Neural cell (in vitro differentiated cells): ENCODE measurements around the gene MAML2. TPM values are rescaled to one million over a fixed set of nuclear protein-coding genes. Genes with fewer than 3 reads are reported as not detected.

Experiments
- H2AFZ ChIP-seq: fragments of 200-600, 300-800 bp; sonication (generic), shearing (Covaris generic); 2 replicates; pipeline ENCODE4 v1.6.0; 2014; ENCODE audit warnings: low read depth, mild to moderate bottlenecking, antibody characterized with exemption, low read length, moderate library complexity
- H3F3A ChIP-seq: fragments of 200-600 bp; shearing (Covaris generic); 2 replicates; pipeline ENCODE4 v1.6.1; 2016; ENCODE audit warnings: mild to moderate bottlenecking, moderate library complexity, mixed read lengths, antibody characterized with exemption, low read length; ENCODE audit not compliant: insufficient read depth, poor library complexity, severe bottlenecking
- H3K27ac ChIP-seq: fragments of 200-600, 300-800 bp; sonication (generic), shearing (Covaris generic); 2 replicates; pipeline ENCODE4 v1.5.1; 2014; ENCODE audit warnings: mild to moderate bottlenecking, low read length, moderate library complexity
- H3K27me3 ChIP-seq: fragments of 300-800, 200-600 bp; sonication (generic), shearing (Covaris generic); 2 replicates; pipeline ENCODE4 v1.6.0; 2014; ENCODE audit warnings: mild to moderate bottlenecking, low read depth, low read length, moderate library complexity; ENCODE audit not compliant: insufficient read depth
- H3K36me3 ChIP-seq: fragments of 300-800, 200-600 bp; sonication (generic), shearing (Covaris generic); 2 replicates; pipeline ENCODE4 v1.5.1; 2014; ENCODE audit warnings: mild to moderate bottlenecking, antibody characterized with exemption, low read length, moderate library complexity; ENCODE audit not compliant: insufficient read depth
- H3K4me2 ChIP-seq: fragments of 300-800, 200-600 bp; sonication (generic), shearing (Covaris generic); 2 replicates; pipeline ENCODE4 v1.6.0; 2014; ENCODE audit warnings: mild to moderate bottlenecking, low read length
- H3K4me3 ChIP-seq: fragments of 300-800, 200-600 bp; sonication (generic), shearing (Covaris generic); 2 replicates; pipeline ENCODE4 v1.5.1; 2014; ENCODE audit warnings: mild to moderate bottlenecking, low read length, moderate library complexity
- H3K79me2 ChIP-seq: fragments of 200-600 bp; shearing (Covaris generic); replicated peaks from 2 replicates; pipeline ENCODE4 v1.6.0; 2014; ENCODE audit warnings: mild to moderate bottlenecking, low read length, moderate library complexity; ENCODE audit not compliant: insufficient read depth
- H3K9ac ChIP-seq: fragments of 300-800, 200-600 bp; sonication (generic), shearing (Covaris generic); 2 replicates; pipeline ENCODE4 v1.6.1; 2016; ENCODE audit warnings: mild to moderate bottlenecking, low read length, mixed read lengths
- H3K9me2 ChIP-seq: fragments of 200-600 bp; shearing (Covaris generic); 2 replicates; pipeline ENCODE4 v1.6.1; 2016; ENCODE audit warnings: mild to moderate bottlenecking, low read length, mixed read lengths; ENCODE audit not compliant: insufficient read depth
- H3K9me3 ChIP-seq: fragments of 200-600, 300-800 bp; sonication (generic), shearing (Covaris generic); 2 replicates; pipeline ENCODE4 v1.6.1; 2016; ENCODE audit warnings: mild to moderate bottlenecking, mixed run types, low read length, moderate library complexity, mixed read lengths
- H4K20me1 ChIP-seq: fragments of 200-600 bp; shearing (Covaris generic); 2 replicates; pipeline ENCODE4 v1.6.1; 2016; ENCODE audit warnings: mild to moderate bottlenecking, mixed run types; ENCODE audit not compliant: insufficient read depth
- EP300 ChIP-seq: fragments of 450-650 bp; conservative IDR thresholded peaks from 2 replicates; pipeline ENCODE4 v1.6.1; 2014; ENCODE audit warnings: antibody characterized with exemption, mild to moderate bottlenecking, moderate library complexity; ENCODE audit not compliant: poor library complexity, severe bottlenecking
- EZH2 ChIP-seq: fragments of 200-600, 300-800 bp; shearing (Covaris generic), sonication (generic); IDR thresholded peaks from 2 replicates; pipeline ENCODE4 v1.6.1; 2014; ENCODE audit warnings: antibody characterized with exemption, low read length, borderline replicate concordance, mild to moderate bottlenecking; ENCODE audit not compliant: insufficient read depth, poor library complexity, severe bottlenecking
- MXI1 ChIP-seq: fragments of 450-650 bp; conservative IDR thresholded peaks from 2 replicates; pipeline ENCODE4 v1.6.1; 2014; ENCODE audit warnings: antibody characterized with exemption, mild to moderate bottlenecking; ENCODE audit not compliant: poor library complexity, severe bottlenecking
- POLR2AphosphoS5 ChIP-seq: IDR thresholded peaks from 2 replicates; pipeline ENCODE4 v1.6.1; 2012
- RAD21 ChIP-seq: fragments of 450-650 bp; conservative IDR thresholded peaks from 2 replicates; pipeline ENCODE4 v1.6.1; 2014; ENCODE audit warnings: antibody characterized with exemption, mild to moderate bottlenecking, moderate library complexity
- SMC3 ChIP-seq: fragments of 450-650 bp; conservative IDR thresholded peaks from 2 replicates; pipeline ENCODE4 v1.6.1; 2014; ENCODE audit warnings: antibody characterized with exemption, mild to moderate bottlenecking, moderate library complexity; ENCODE audit not compliant: poor library complexity
- TAF1 ChIP-seq: IDR thresholded peaks from 2 replicates; pipeline ENCODE4 v1.6.1; 2012; ENCODE audit warnings: low read depth
- polyA plus RNA-seq: library from polyadenylated mRNA; depleted of rRNA; stranded (reverse); fragments of >200 nt; gene quantifications from 2 replicates; pipeline ENCODE4 v1.2.3, GENCODE V29; 2014
- TF ChIP-seq, protein P1 (sequence below): fragments of 450-650 bp; IDR thresholded peaks from 2 replicates; pipeline ENCODE4 v1.5.1; 2014; ENCODE audit warnings: antibody characterized with exemption, mild to moderate bottlenecking, moderate library complexity; ENCODE audit not compliant: poor library complexity, severe bottlenecking
- TF ChIP-seq, protein P2 (sequence below): IDR thresholded peaks from 2 replicates; pipeline ENCODE4 v1.6.1; 2012; ENCODE audit warnings: borderline replicate concordance

MAML2 gene
- polyA plus RNA-seq, 1 donor from 2014 or later: 3.6 TPM

DNA sequence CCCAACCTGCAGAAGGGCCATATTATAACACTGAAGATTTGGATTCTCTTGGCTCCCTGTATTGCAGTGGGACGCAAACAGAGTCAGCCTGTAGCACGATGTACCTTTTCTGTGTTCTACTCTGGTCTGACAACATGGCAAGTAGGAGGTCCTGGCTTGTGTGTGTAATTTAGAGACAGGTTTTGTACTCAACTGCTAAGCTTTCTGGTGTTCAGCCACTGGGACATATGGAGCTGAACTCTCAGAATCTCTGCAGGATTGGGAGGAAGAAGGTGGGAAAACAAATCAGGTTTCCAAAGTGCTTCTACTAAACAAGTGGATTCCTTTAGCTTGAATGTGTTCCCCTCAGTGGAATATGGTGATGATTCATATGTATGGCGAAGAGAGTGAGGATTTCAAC is 226.6 kb downstream of the MAML2 start:
- Histone ChIP-seq H3K9me3 (no peaks in the 10 kb centered on the region), H4K20me1 (no peaks in the 10 kb centered on the region), H3K27me3 (no peaks in the 10 kb centered on the region), H3K36me3 (no peaks in the 10 kb centered on the region), H3F3A (no peaks in the 10 kb centered on the region), H3K4me2 (no peak overlapping the region), H3K27ac (no peak overlapping the region), H3K4me3 (no peak overlapping the region), H3K79me2 (no peaks in the 10 kb centered on the region), H3K9me2 (no peaks in the 10 kb centered on the region), H3K9ac (no peak overlapping the region), H2AFZ (no peak overlapping the region)
- no peak for TF ChIP-seq EZH2
- TF ChIP-seq TAF1: no peak
- TF ChIP-seq RAD21: no peak
- TF ChIP-seq, protein P1, sequence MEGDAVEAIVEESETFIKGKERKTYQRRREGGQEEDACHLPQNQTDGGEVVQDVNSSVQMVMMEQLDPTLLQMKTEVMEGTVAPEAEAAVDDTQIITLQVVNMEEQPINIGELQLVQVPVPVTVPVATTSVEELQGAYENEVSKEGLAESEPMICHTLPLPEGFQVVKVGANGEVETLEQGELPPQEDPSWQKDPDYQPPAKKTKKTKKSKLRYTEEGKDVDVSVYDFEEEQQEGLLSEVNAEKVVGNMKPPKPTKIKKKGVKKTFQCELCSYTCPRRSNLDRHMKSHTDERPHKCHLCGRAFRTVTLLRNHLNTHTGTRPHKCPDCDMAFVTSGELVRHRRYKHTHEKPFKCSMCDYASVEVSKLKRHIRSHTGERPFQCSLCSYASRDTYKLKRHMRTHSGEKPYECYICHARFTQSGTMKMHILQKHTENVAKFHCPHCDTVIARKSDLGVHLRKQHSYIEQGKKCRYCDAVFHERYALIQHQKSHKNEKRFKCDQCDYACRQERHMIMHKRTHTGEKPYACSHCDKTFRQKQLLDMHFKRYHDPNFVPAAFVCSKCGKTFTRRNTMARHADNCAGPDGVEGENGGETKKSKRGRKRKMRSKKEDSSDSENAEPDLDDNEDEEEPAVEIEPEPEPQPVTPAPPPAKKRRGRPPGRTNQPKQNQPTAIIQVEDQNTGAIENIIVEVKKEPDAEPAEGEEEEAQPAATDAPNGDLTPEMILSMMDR: no peak
- TF ChIP-seq, protein P2, sequence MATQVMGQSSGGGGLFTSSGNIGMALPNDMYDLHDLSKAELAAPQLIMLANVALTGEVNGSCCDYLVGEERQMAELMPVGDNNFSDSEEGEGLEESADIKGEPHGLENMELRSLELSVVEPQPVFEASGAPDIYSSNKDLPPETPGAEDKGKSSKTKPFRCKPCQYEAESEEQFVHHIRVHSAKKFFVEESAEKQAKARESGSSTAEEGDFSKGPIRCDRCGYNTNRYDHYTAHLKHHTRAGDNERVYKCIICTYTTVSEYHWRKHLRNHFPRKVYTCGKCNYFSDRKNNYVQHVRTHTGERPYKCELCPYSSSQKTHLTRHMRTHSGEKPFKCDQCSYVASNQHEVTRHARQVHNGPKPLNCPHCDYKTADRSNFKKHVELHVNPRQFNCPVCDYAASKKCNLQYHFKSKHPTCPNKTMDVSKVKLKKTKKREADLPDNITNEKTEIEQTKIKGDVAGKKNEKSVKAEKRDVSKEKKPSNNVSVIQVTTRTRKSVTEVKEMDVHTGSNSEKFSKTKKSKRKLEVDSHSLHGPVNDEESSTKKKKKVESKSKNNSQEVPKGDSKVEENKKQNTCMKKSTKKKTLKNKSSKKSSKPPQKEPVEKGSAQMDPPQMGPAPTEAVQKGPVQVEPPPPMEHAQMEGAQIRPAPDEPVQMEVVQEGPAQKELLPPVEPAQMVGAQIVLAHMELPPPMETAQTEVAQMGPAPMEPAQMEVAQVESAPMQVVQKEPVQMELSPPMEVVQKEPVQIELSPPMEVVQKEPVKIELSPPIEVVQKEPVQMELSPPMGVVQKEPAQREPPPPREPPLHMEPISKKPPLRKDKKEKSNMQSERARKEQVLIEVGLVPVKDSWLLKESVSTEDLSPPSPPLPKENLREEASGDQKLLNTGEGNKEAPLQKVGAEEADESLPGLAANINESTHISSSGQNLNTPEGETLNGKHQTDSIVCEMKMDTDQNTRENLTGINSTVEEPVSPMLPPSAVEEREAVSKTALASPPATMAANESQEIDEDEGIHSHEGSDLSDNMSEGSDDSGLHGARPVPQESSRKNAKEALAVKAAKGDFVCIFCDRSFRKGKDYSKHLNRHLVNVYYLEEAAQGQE: no peak
- TF ChIP-seq MXI1: no peak
- TF ChIP-seq SMC3: no peak
- no peak for TF ChIP-seq EP300
- no peak for TF ChIP-seq POLR2AphosphoS5

DNA sequence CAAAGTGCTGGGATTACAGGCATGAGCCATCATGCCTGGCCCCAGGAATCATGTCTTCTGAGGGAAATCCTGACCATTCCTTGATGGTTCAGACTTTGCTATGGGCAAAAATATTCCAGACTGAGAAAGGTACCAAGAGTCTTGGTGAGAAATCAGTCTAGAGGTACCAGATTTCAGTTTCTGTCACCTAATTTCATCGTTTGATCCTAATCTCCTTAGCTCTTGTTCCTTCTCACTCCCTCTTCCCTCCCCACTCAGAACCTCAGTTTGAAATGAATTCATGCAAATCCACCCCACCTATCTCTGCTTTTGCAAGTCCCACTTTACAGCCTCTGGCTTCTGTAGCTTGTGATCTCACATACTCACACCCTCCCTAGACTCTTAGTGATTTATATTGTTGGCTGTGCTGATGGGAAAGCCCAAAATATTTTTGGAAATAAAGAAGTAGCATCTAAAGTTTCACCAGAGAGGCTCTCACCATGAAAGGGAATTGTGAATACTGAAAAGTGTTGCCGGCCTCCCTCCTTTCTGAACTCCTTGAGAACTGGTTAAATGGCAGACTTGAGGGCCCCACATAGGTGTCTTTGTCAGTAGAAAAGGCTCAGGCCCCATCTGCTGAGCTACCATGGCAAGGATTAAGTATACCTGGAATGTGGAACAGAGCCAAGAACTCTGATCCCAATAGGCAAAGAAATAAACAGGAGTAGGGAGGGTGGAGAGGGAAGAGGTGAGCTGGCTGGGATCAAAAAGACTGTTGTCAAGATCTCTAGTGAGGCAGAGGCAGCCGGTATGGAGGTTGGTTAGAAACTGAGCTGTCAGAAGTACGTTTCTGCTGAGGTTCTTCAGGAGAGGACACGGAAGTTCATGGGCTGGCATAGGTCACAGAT is 228.6 kb downstream of the MAML2 start:
- no peak for TF ChIP-seq SMC3
- no peak for TF ChIP-seq TAF1
- TF ChIP-seq MXI1: no peak
- no peak for TF ChIP-seq EZH2
- no peak for TF ChIP-seq POLR2AphosphoS5
- TF ChIP-seq EP300: no peak
- H4K20me1 ChIP-seq: no peaks in the 10 kb centered on the region
- no peak overlapping the region for H3K4me2 ChIP-seq
- H3K36me3 ChIP-seq: no peaks in the 10 kb centered on the region
- H3K9me2 ChIP-seq: no peaks in the 10 kb centered on the region
- no peak overlapping the region for H3K27ac ChIP-seq
- no peaks in the 10 kb centered on the region for H3K9me3 ChIP-seq
- H3K4me3 ChIP-seq: no peak overlapping the region
- no peak overlapping the region for H3K9ac ChIP-seq
- no peaks in the 10 kb centered on the region for H3K27me3 ChIP-seq
- no peaks in the 10 kb centered on the region for H3K79me2 ChIP-seq
- no peak overlapping the region for H2AFZ ChIP-seq
- H3F3A ChIP-seq: peaks cover 3% of the 10 kb centered on the region
